ENCODE results near the gene HGS.

The HGS gene

GRCh38 chr17:81703747-81704654, 20.2 kb downstream of the HGS start:
- DNase-seq (ENCODE audit: low read depth in 2 of 3, low spot score in 2 of 3): no peak

- DNase-seq (ENCODE audit: low read depth in 2 of 3, low spot score in 2 of 3): no peak
These were observed 21.9 kb downstream of the HGS start for GRCh38 chr17:81705518-81706231.

GRCh38 chr17:81706232-81706611, 22.4 kb downstream of the HGS start:
- no peak for DNase-seq (ENCODE audit: low read depth in 2 of 3, low spot score in 2 of 3)

DNA sequence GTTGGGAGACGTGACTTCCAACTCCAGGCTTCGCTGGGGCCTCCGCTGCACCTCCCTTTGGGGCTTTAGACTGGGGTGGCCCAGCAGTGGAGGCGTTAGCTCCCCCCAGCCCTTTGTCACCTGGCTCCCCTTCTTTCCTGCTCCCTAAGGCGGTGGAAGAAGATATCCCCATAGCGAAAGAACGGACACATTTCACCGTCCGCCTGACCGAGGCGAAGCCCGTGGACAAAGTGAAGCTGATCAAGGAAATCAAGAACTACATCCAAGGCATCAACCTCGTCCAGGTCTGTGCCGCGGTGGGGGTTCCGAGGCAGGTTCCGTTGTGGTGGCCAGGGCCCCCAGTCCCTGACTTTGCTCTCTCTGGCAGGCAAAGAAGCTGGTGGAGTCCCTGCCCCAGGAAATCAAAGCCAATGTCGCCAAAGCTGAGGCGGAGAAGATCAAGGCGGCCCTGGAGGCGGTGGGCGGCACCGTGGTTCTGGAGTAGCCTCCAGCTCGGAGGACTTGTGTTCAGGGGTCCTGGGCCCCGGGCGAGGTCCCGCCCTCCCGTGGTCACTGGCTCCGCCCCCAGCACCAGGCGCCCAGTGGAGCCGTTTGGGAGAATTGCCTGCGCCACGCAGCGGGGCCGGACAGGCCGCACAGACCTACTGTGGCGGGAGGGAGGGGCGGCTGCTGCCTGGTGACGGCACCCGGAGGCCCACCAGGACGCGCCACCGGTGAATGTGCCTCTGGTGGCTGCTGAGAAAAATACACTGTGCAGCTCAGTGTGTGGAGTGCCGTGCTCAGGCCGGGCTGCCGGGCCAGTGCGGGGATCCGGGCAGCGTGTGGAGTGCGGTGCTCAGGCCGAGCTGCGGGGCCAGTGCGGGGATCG, 23.2 kb downstream of the HGS start:
- no peak for DNase-seq (ENCODE audit: low read depth in 2 of 3, low spot score in 2 of 3)

GRCh38 chr17:81707725-81708646, 24.2 kb downstream of the HGS start:
- DNase-seq (ENCODE audit: low read depth in 2 of 3, low spot score in 2 of 3): no peak

DNA sequence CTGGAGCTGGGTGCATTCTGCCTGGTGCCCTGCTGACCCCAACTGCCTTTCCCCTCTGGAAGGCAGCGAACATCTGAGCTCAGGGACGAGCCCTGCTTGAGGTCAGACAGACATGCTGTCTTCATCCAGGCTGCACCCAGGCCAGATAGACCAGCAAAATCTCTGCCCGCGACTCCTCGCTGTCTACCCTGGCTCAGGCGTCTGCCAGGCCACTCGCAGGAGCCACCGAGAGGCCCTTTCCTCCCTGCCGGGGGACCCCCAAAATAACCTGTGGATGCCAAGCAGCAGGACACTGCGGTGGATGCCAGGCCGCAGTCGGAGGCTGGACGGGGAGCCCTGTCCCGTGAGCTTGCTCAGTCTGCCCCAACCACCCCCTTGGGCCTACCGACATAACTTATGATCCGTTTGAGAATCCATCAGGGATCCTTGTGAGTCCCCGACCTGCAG, 25.0 kb downstream of the HGS start:
- DNase-seq (ENCODE audit: low read depth in 2 of 3, low spot score in 2 of 3): no peak

- DNase-seq (ENCODE audit: low read depth in 2 of 3, low spot score in 2 of 3): no peak
These were observed 26.9 kb downstream of the HGS start for GRCh38 chr17:81710514-81711308.

DNA sequence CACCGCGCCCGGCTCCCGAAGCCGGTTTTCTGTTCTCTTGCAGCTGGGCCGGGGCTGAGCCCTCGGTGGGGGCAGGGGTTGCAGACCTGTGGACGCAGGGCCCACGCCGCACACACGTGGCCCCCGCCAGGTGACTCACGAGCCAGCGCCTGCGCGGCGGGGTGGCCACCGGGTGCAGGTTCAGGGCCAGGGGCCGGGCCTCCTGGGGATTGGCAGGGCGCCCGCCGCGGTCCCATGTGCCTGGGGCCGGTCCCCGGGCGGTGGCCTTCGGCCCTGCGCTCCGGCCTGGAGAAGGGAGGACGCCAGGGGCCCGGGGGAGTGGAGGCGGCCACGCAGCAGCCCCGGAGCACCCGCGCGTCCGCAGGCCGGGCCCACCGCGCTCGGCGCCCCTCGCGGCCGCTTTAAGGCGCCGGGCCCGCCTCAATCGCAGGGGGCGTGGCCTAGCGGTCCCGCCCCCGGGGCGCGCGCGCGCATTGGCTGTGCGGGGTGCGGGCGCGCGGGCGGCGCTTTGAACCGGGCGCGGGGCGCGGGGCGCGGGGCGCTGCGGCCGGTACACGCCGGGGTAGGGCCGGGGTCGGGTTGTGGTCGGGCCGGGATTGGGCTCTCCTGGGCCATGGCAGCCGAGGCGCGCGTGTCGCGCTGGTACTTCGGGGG, 28.1 kb downstream of the HGS start, which contains the start of gene SLC25A10:
Gene SLC25A10 (plus strand): TSS at position 471 of the 654 bp plus-strand sequence. CDS start 143 bp downstream, at position 614.
- DNase-seq (ENCODE audit: low read depth in 2 of 3, low spot score in 2 of 3): peak; percentile 64 to 83 (median 77)

GRCh38 chr17:81712468-81713003, 28.7 kb downstream of the HGS start:
- DNase-seq (ENCODE audit: low read depth in 2 of 3, low spot score in 2 of 3): no peak

GRCh38 chr17:81713004-81713555, 29.3 kb downstream of the HGS start:
- DNase-seq (ENCODE audit: low read depth in 2 of 3, low spot score in 2 of 3): no peak

- DNase-seq (ENCODE audit: low read depth in 2 of 3, low spot score in 2 of 3): no peak
These were observed 30.0 kb downstream of the HGS start for GRCh38 chr17:81713556-81714411.

DNA sequence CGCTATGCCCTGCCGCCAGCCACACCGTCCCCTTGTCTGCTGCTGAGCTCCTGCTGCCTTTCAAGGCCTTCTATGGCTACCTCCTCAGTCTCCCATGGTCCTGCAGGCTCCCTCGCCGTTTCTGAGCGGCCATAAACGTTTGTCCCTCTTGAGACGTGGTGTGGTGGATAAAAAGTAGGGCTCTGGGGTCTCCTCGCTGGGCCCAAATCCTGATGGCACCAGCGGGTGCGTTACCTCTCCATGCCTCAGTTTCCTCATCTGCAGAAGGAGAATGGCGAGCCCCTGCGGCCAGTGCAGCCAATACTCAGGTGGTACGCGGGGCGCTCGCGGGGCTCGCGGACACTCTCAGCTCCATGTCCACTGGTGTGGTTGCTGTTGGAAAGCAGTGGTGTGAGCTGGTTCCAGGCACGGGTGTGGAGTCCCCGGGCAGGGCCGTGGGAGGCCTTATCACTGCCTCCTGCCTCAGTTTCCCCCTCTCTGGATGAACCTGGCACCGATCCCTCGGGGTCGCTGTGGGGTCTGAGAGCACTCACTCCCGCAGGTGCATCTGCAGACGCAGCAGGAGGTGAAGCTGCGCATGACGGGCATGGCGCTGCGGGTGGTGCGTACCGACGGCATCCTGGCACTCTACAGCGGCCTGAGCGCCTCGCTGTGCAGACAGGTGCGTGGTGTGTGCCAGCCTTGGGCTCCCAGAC, 30.7 kb downstream of the HGS start:
- no peak for DNase-seq (ENCODE audit: low read depth in 2 of 3, low spot score in 2 of 3)

- DNase-seq (ENCODE audit: low read depth in 2 of 3, low spot score in 2 of 3): no peak
These were observed 31.5 kb downstream of the HGS start for GRCh38 chr17:81715107-81715871.

DNA sequence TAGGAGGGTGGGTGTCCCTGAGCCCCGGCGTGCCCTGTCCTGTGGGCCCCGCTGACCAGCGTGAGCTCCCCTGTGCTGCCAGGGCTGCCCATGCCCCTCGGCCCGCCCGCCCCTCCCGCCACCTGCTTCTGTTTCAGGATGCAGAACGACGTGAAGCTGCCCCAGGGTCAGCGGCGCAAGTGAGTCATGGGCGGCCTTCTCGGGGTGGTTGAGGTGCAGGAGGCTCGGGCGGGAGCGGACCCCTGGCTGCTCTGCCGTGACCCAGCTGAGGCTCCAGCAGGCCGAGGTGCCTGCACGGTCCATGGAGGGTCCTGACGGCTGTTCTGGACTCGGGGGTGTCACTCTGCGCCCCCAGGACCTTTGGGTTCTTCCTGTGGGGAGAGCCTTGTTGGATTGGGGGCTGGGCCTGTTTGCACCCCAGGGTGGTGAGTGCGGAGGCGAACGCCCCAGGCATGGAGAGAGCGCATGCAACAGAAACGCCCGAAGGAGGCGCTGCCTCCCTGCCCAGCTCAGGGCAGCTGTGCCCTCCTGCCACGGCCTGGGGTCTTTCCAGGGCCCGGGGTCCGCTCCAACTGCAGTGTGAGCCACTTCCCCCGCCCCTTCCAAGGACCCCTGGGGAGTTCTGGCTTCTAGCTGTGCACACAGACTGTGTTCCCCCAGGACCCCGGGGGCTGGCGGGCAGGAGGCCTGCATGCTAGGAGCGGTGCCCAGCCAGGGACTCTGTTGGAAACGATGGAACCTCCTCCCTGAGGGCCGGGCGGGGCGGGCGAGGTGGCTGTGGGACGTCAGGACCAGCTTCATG, 32.3 kb downstream of the HGS start:
- DNase-seq (ENCODE audit: low read depth in 2 of 3, low spot score in 2 of 3): no peak

DNA sequence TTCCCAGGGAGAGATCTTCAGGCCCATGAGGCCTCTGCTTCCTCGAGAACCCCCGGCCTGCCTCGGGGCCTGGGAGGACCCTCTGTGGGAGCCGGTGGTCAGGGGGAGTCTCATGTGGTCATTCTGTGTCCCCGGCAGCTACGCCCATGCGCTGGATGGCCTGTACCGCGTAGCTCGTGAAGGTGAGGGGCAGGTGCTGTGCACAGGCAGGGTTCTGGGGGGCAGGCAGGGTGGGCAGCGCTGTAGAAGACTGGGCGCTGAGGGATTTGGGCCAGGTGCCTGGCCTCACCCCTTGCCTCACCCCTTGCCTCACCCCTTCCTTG, 32.8 kb downstream of the HGS start:
- DNase-seq (ENCODE audit: low read depth in 2 of 3, low spot score in 2 of 3): no peak

All from activated CD8-positive, alpha-beta memory T cell treated with anti-CD3 and anti-CD28 coated beads for 48 hours (primary cell).